Stimulated activated CD4-positive, alpha-beta T cell treated with anti-CD3 and anti-CD28 coated beads, Interleukin-2, amount 100 ng/mL, for 24 hours (primary cell): Measurements from ENCODE around the gene SERPINF2.
A peak's percentile ranks its signal among the peaks of the same experiment; 100 is the strongest.
"Not testable (repeated sequence)": the region's sequence is repeated elsewhere in the genome, so short reads cannot be mapped to it uniquely, and the experiment has no call there.

Experiments used
- DNase-seq, 2 donors: peaks; one replicate each; pipeline ENCODE4 v3.0.0-alpha.2; 2020

SERPINF2 gene

GRCh38 chr17:1716912-1717695 lies 25.6 kb upstream of the SERPINF2 start:
- peak; percentile 79 to 88 for DNase-seq

DNA sequence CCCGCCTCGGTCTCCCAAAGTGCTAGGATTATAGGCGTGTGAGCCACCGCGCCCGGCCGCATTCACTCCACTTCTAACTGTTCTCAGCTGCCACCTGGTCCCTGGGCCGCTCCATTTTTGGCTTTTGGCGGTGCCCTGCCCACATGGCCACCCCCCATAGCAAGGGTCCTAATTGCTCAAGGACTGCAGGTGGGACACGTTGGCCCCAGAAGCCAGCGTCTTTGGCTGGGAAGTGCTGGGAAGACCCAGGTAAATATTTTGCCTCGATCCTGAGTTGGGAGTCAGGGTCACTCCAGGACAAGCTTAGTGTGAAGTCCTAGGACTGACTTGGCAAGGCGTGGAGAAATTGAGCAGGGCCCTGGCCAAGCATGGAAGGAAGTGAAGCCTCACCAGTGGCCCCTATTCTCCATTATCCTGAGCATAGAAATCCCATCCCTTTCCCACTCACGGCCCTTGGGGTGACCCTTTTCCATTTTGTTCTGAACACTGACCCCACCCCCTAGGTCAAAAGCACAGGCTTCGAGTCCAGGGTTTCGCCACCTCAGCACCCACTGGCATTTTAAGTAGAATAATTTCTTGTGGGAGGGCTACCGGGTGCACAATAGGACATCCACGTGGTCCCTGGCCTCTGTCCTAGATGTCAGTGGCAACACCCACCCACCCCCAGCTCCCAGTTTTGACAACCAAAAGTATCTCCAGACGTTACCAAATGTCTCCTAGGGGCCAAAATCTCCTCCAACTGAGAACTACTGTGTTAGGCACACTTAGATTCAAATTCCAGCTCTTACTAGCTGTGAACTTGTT lies 24.1 kb upstream of the SERPINF2 start:
- no peak for DNase-seq

- peak; percentile 76 to 78 for DNase-seq
These were observed 21.8 kb upstream of the SERPINF2 start for GRCh38 chr17:1720856-1721386.

DNA sequence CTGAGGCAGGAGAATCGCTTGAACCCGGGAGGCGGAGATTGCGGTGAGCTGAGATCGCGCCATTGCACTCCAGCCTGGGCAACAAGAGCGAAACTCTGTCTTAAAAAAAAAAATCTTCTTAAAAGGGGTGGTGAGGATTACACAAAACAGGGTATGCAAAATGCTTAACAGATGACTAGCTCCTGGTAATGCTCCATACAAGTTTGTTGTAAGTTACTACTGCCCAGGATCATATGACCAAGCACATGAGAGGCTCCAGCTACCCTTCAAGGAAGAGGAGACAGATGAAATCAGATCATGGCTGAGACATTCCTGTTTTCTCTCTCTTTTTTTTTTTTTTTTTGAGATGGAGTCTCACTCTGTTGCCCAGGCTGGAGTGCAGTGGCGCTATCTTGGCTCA lies 20.6 kb upstream of the SERPINF2 start:
- DNase-seq = not testable (repeated sequence)

GRCh38 chr17:1724351-1724868 lies 18.3 kb upstream of the SERPINF2 start, which contains the start of gene WDR81:
Gene WDR81, plus strand, starts transcription at chr17:1724704. Its CDS starts 256 bp downstream, at chr17:1724960.
- DNase-seq = peak; percentile 87 to 91

DNA sequence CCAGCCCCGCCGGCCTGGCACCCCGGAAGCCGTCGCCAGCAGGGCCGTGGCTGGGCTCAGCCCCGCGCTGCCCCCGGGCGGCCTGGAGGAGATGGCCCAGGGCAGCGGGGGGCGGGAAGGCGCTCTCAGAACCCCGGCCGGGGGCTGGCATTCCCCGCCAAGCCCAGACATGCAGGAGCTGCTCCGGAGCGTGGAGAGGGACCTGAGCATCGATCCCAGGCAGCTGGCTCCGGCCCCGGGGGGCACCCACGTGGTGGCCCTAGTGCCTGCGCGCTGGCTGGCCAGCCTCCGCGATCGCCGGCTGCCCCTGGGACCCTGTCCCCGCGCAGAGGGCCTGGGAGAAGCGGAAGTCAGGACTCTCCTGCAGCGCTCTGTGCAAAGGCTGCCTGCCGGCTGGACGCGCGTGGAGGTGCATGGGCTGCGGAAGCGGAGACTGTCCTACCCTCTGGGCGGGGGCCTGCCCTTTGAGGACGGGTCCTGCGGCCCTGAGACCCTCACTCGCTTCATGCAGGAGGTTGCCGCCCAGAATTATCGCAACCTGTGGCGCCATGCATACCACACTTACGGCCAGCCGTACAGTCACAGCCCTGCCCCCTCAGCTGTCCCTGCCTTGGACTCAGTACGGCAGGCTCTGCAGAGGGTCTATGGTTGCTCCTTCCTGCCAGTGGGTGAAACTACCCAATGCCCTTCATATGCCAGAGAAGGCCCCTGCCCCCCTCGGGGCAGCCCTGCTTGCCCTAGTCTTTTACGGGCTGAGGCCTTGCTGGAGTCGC lies 17.6 kb upstream of the SERPINF2 start:
- peak in 1 of 2 donors; percentile 22 for DNase-seq

DNA sequence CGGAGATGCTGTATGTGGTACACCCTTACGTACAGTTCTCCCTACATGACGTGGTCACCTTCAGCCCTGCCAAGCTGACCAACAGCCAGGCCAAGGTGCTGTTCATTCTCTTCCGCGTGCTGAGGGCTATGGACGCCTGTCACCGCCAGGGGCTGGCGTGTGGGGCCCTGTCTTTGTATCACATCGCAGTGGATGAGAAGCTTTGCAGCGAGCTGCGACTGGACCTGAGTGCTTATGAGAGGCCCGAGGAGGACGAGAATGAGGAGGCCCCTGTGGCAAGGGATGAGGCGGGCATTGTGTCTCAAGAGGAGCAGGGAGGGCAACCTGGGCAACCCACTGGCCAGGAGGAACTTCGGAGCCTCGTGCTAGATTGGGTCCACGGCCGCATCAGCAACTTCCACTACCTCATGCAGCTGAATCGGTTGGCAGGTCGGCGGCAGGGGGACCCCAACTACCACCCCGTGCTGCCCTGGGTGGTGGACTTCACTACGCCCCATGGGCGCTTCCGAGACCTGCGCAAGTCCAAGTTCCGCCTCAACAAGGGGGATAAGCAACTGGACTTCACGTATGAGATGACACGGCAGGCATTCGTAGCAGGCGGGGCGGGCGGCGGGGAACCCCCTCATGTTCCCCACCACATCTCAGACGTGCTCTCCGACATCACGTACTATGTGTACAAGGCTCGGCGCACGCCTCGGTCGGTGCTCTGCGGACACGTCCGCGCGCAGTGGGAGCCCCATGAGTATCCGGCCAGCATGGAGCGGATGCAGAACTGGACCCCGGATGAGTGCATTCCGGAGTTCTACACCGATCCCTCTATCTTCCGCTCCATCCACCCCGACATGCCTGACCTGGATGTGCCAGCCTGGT lies 16.8 kb upstream of the SERPINF2 start:
- DNase-seq = no peak

- no peak for DNase-seq
These were observed 15.9 kb upstream of the SERPINF2 start for GRCh38 chr17:1726626-1727257.

- no peak for DNase-seq
These were observed 15.3 kb upstream of the SERPINF2 start for GRCh38 chr17:1727258-1727789.

GRCh38 chr17:1727876-1728630 lies 14.6 kb upstream of the SERPINF2 start:
- DNase-seq = no peak

GRCh38 chr17:1729966-1730325 lies 12.7 kb upstream of the SERPINF2 start:
- DNase-seq = no peak

DNA sequence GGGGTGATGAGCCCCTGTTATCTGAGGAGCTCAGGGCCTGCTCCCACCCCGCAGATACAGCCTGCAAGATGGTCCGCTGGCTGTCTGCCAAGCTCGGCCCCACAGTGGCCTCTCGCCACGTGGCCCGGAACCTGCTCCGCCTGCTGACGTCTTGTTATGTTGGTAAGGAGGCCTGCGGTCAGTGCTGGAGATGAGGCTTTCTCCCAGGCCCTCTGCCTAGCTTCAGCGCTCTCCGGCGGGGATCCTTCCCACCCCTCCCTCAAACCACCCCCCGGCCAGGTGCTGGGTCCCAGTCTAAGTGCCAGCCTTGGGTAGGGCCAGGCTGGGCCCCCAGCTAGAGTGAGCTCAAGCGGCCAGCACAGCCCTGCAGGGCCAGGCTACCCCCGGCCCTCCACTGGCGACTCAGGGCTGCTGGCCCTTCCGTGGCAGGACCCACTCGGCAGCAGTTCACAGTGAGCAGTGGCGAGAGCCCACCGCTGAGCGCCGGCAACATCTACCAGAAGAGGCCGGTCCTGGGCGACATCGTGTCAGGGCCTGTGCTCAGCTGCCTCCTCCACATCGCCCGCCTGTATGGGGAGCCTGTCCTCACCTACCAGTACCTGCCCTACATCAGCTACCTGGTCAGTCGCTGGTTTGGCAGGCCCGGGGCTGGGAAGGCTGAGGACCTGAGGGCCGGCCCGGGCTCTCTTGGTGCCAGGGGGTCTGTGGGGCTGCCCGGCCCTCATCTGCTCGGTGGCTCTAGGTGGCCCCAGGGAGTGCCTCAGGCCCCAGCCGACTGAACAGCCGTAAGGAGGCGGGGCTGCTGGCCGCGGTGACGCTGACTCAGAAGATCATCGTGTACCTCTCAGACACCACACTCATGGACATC lies 12.1 kb upstream of the SERPINF2 start:
- DNase-seq = no peak

DNA sequence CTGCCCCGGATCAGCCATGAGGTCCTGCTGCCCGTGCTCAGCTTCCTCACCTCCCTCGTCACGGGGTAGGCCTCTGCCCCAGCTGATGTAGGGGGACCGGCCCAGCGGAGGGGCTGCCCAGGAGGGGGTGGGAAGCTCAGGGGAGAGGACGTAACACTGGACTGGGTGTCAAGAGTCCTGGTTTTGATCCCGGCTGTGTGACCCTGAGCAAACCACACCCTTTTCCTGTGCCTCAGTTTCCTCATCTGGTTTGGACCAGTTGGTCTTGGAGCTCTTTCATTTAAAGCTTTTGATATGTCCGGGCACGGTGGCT lies 11.5 kb upstream of the SERPINF2 start:
- DNase-seq = no peak

DNA sequence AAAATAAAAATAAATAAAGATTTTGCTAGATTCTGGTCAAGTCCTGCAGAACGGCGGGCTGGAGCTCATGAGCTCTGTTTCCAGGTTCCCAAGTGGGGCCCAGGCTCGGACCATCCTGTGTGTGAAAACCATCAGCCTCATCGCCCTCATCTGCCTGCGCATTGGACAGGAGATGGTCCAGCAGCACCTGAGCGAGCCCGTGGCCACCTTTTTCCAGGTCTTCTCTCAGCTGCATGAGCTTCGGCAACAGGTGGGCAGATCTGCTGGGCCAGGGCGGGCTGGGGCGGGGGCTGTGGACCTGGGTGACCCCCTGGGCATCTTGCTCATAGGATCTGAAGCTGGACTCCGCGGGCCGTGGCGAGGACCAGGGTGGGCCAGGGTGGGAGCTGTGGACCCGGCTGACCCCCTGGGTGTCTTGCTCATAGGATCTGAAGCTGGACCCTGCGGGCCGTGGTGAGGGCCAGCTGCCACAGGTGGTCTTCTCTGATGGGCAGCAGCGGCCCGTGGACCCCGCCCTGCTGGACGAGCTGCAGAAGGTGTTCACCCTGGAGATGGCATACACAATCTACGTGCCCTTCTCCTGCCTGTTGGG lies 10.3 kb upstream of the SERPINF2 start:
- no peak for DNase-seq

GRCh38 chr17:1732833-1733321 lies 9.8 kb upstream of the SERPINF2 start:
- DNase-seq = no peak

GRCh38 chr17:1733759-1734158 lies 8.9 kb upstream of the SERPINF2 start:
- DNase-seq = no peak

- no peak for DNase-seq
These were observed 7.3 kb upstream of the SERPINF2 start for GRCh38 chr17:1735418-1735817.

DNA sequence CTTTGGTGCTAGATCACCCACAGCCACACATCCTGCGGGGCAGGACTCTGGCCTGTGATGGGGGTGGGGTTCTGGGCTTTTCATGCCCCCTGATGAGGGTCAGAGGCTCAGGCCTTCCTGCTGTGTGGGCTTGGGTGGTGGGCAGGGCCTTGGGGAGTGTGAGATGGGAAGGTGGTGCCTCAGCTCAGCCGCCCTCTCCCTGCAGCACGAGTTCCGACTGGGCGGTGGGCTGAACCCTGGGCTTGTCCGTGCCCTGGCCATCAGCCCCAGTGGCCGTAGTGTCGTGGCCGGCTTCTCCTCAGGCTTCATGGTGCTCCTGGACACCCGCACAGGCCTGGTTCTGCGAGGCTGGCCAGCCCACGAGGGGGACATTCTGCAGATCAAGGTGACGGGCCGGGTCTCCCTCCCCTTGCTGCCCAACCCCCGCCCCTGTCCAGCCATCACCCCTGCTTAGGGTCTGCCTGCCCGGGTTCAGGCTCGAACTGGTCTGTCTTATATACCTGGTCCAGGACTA lies 6.8 kb upstream of the SERPINF2 start:
- DNase-seq = no peak
